AG09309 (cell line): ENCODE measurements around the gene KRTAP10-7.
"Not testable (repeated sequence)": the region's sequence is repeated elsewhere in the genome, so short reads cannot be mapped to it uniquely, and the experiment has no call there.

Source experiments
- DNase-seq: peaks from one replicate; pipeline ENCODE4 v3.0.0-alpha.2; 2010; ENCODE audit warnings: low read depth
- H3K4me3 ChIP-seq: 2 replicates; pipeline ENCODE4 v1.5.1; 2011; ENCODE audit warnings: mild to moderate bottlenecking, low read depth, low read length, moderate library complexity; ENCODE audit not compliant: control insufficient read depth
- TF ChIP-seq, protein P1 (sequence below): IDR thresholded peaks from 2 replicates; pipeline ENCODE4 v1.5.1; 2011; ENCODE audit warnings: mild to moderate bottlenecking, low read depth, low read length, inconsistent platforms; ENCODE audit not compliant: insufficient read depth, control insufficient read depth; ENCODE audit errors: missing control alignments

The KRTAP10-7 gene

DNA sequence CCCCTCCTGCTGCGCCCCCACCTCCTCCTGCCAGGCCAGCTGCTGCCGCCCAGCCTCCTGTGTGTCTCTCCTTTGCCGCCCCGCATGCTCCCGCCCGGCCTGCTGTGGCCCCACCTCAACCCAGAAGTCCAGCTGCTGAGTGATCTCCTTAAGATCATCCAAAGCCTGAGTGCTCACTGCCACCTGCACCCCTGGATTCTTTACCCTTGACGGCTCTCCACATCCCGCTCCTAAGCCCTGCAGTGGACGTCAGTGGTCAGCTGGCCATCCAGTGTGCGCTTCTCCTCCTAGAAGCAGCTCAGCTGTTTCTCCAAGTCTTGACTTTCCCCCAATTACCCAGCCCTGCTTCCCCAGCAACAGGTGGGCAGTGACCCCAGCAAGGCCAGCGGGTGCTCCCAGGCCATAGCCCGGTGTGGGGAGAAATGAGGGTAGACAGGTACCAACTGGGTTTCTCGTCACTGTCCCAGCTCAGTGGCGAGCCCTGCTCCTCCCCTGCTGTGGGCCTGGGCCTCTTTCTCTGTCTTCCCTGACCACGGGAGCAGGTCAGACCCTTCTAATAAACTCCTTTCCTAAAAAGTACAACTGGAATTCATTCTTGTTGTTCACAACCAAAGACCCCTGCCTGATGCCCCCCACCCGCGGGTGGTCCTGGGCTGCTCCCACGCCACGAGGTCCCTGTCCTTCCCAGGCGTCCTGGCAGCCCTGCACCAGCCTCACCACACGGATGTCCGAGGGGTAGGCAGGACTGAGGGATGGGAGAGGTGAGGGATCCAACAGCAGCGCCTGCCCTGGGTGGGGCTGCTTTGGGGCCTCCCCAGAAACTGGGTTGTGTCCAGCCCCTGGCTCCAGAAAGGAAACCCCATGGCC is 1.4 kb downstream of the KRTAP10-7 start:
- TF ChIP-seq, protein P1, sequence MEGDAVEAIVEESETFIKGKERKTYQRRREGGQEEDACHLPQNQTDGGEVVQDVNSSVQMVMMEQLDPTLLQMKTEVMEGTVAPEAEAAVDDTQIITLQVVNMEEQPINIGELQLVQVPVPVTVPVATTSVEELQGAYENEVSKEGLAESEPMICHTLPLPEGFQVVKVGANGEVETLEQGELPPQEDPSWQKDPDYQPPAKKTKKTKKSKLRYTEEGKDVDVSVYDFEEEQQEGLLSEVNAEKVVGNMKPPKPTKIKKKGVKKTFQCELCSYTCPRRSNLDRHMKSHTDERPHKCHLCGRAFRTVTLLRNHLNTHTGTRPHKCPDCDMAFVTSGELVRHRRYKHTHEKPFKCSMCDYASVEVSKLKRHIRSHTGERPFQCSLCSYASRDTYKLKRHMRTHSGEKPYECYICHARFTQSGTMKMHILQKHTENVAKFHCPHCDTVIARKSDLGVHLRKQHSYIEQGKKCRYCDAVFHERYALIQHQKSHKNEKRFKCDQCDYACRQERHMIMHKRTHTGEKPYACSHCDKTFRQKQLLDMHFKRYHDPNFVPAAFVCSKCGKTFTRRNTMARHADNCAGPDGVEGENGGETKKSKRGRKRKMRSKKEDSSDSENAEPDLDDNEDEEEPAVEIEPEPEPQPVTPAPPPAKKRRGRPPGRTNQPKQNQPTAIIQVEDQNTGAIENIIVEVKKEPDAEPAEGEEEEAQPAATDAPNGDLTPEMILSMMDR, result no peak

GRCh38 chr21:44602463-44602850 is 2.1 kb downstream of the KRTAP10-7 start:
- TF ChIP-seq, protein P1, result no peak
- no peak overlapping the region for H3K4me3 ChIP-seq
- no peak for DNase-seq

More for the DNA sequence above, 1.4 kb downstream of the KRTAP10-7 start:
- no peak overlapping the region for H3K4me3 ChIP-seq
- DNase-seq, result no peak

DNA sequence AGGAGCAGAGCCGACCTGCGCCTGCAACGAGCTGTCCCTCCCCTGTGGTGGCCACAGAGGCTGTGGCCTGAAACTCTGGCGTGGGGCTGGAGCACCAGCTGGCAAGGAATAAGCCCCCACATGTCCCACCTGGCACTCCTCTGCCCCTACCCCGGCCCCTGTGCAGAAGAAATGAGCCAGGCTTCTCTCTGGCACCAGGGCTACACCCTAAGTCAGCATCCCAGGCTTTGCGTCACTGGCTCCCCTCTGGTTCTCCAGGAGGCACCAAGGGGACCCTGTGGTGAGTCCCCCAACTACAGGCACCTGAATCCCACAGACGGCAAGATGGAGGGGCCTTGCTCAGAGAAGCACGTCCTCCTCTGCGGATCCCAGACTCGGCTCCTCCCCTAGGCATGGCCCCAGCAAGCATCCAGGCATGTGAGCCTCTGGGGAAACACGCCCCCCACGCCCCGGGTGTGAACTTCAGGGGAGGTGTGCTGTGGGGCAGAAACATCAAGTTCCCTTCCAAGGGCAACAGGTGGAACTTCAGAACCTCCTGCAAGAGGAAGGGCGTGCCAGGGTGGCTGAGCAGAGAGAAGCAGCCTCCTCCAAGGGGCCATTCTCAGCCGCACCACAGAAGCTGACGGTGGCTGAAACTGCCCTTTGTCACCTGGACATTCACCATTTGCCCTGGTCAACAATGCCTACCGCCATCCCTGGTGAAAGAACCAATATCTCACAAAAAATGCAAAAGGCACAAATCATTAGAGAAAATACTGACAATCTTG is 2.9 kb downstream of the KRTAP10-7 start:
- TF ChIP-seq, protein P1, result no peak
- DNase-seq, result no peak
- no peak overlapping the region for H3K4me3 ChIP-seq

DNA sequence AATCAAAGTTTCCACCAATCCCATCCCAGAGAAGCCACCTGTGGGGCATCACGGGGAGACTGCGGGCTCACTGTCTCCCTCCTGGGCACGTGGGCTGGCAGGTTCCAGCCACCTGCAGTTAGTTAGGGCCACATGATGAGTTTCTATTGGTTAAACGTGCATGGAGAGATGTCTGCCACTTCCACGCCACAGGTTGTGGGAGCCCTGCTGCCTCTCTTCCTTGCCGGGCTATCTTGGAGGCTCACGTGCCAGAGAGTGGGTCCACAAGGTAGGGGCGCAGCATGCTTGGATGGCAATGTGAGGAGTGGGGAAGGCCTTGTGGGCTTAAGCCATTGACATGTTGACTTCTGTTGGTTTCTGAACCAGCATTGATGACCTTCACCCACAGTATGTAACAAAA is 3.5 kb downstream of the KRTAP10-7 start:
- TF ChIP-seq, protein P1, result no peak
- H3K4me3 ChIP-seq, result no peak overlapping the region
- DNase-seq, result no peak

GRCh38 chr21:44606495-44606894 is 6.1 kb downstream of the KRTAP10-7 start:
- DNase-seq, result no peak
- TF ChIP-seq, protein P1, result no peak
- no peak overlapping the region for H3K4me3 ChIP-seq

DNA sequence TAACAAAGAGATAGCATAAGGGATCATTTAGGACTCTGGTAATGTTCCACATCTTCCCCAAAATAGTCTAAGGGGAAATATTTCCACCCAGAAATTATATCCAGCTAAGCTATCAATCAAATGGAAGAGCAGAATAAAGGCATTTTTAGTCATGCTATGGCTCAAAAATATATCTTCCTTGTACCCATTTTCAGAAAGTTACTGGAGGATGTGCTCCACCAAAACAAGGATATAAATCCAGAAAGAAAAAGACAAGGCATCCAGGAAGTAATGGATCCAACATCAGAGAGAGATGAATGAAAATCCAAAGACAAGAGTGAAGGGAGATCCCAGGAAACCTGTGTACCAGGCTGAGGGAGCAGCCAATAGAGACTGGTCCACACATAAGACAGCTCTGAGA is 8.8 kb downstream of the KRTAP10-7 start:
- DNase-seq, result no peak
- H3K4me3 ChIP-seq, result no peak overlapping the region
- TF ChIP-seq, protein P1, result no peak

DNA sequence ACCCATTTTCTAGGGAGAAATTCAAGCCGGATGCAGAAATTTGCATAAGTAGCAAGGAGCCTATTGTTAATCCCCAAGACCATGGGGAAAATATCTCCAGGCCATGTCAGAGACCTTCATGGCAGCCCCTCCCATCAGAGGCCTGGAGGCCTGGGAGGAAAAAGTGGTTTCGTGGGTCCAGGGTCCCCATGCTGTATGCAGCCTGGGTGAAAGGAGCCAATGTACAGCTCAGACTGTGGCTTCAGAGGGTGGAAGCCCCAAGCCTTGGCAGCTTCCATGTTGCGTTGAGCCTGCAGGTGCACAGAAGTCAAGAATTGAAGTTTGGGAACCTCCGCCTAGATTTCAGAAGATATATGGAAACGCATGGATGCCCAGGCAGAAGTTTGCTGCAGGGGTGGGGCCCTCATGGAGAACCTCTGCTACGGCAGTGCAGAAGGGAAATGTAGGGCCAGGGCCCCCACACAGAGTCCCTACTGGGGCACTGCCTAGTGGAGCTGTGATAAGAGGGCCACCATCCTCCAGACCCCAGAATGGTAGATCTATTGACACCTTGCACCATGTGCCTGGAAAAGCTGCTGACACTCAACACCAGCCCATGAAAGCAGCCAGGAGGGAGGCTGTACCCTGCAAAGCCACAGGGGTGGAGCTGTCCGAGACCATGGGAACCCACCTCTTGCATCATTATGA is 9.9 kb downstream of the KRTAP10-7 start:
- not testable (repeated sequence) for DNase-seq, H3K4me3 ChIP-seq
